DMS 273 (cell line): Measurements from ENCODE around the gene FAM216B.

ENCODE experiments used
- DNase-seq: peaks from one replicate; lab custom pipeline; 2025; ENCODE audit not compliant: unreplicated experiment; lab: John Stamatoyannopoulos, UW

FAM216B gene

GRCh38 chr13:42821437-42821836, 40.1 kb downstream of the FAM216B start:
- DNase-seq: no peak

DNA sequence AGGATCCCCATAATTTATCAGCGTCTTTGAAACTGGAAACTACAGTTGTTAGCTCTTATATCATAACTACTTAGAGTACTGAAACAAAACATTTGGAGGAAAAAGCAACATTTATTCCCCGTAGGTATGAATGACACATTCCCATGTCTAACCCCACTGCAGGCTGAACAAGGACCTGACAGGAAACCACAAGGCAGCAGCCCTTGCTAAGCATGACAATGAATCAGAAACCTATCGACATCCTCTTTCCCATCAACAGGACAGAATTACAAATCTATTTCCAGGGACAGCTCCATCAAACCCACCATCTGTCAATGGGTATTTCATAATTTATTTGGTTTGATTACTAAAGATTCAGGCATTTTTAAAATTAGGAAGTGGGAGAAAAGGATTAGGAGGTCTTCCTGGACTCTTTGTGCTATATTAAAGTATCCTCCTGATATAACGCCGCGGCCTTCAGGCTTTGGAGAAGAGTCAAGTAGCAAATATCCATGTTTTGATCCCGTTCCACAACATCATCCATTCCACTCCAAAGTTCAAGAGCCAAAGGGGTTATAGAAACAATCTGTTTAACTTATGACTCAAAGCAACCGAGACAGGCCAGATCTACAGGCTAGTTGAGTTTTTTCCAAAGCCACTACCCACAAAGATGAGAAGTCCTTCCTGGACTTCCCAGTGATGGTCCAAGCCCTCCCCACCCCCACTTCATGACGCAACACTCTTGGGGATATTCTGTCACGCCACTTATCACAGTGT, 51.1 kb downstream of the FAM216B start:
- no peak for DNase-seq

GRCh38 chr13:42834946-42835345, 53.6 kb downstream of the FAM216B start:
- no peak for DNase-seq

GRCh38 chr13:42836930-42837690, 55.7 kb downstream of the FAM216B start:
- peak; percentile 77 for DNase-seq
